Activated CD8-positive, alpha-beta T cell treated with anti-CD3 and anti-CD28 coated beads for 36 hours (primary cell): ENCODE results near the gene ALDH4A1. TPM values are rescaled to one million over a fixed set of nuclear protein-coding genes. Genes with fewer than 3 reads are reported as not detected.
"Not testable (repeated sequence)": the region's sequence is repeated elsewhere in the genome, so short reads cannot be mapped to it uniquely, and the experiment has no call there.

Experiments
- ATAC-seq: fragments of 200-7000 bp; cut with Tn5 transposase; one replicate; pipeline ENCODE4 v1.10.0; 2021; ENCODE audit warnings: mild to moderate bottlenecking, moderate library complexity
- CTCF ChIA-PET: fragments of 350-600 bp; sonication (Branson Sonifier 250); formaldehyde crosslinking; loops from one replicate; lab custom pipeline; 2021; ENCODE audit warnings: antibody characterized with exemption; lab: Charles Lee
- POLR2A ChIA-PET: fragments of 350-600 bp; sonication (Branson Sonifier 250); formaldehyde crosslinking; loops from one replicate; lab custom pipeline; 2021; ENCODE audit warnings: antibody characterized with exemption; lab: Charles Lee
- DNase-seq: peaks from one replicate; pipeline ENCODE4 v3.0.0-alpha.2; 2020
- H3K27ac Mint-ChIP-seq: one replicate; pipeline ENCODE4 v1.8.0; 2021; ENCODE audit warnings: mild to moderate bottlenecking, mixed read lengths
- H3K27me3 Mint-ChIP-seq: one replicate; pipeline ENCODE4 v1.8.0; 2021; ENCODE audit warnings: mixed read lengths
- H3K36me3 Mint-ChIP-seq: one replicate; pipeline ENCODE4 v1.8.0; 2021; ENCODE audit warnings: low read depth, mixed read lengths
- H3K4me1 Mint-ChIP-seq: one replicate; pipeline ENCODE4 v1.8.0; 2021; ENCODE audit warnings: low read depth, mixed read lengths
- H3K4me3 Mint-ChIP-seq: one replicate; pipeline ENCODE4 v1.8.0; 2021; ENCODE audit warnings: mild to moderate bottlenecking, moderate library complexity, mixed read lengths
- H3K9me3 Mint-ChIP-seq: one replicate; pipeline ENCODE4 v1.8.0; 2021; ENCODE audit warnings: mixed read lengths
- CTCF ChIP-seq: fragments of 200-600 bp; IDR thresholded peaks from one replicate; pipeline ENCODE4 v1.8.0; 2022; ENCODE audit warnings: antibody characterized with exemption, mild to moderate bottlenecking
- intact Hi-C: fragments of 100-400 bp; cut with micrococcal nuclease; formaldehyde crosslinking; loops from one replicate; pipeline ENCODE4 v1.10.0; 2022
- total RNA-seq, 2 experiments: library from RNA; stranded (reverse); gene quantifications; one replicate each; pipeline ENCODE4 v1.2.3, GENCODE V29; 2021

Gene ALDH4A1
- total RNA-seq, 2 experiments from 2014 or later = 3.9 to 4.3 TPM

GRCh38 chr1:18856435-18856834 is 45.9 kb downstream of the ALDH4A1 start:
- H3K27me3 Mint-ChIP-seq = no peaks in the 10 kb centered on the region
- ChIA-PET CTCF (no interaction called here), POLR2A (no interaction called here)
- H3K4me3 Mint-ChIP-seq = no peak overlapping the region
- H3K36me3 Mint-ChIP-seq = no peaks in the 10 kb centered on the region
- H3K9me3 Mint-ChIP-seq = no peaks in the 10 kb centered on the region
- no peak for TF ChIP-seq CTCF
- H3K27ac Mint-ChIP-seq = no peak overlapping the region
- DNase-seq = no peak
- no peaks in the 10 kb centered on the region for H3K4me1 Mint-ChIP-seq
- no peak for ATAC-seq
- intact Hi-C loops = no loop called here

- no peak overlapping the region for H3K27ac Mint-ChIP-seq
- no peaks in the 10 kb centered on the region for H3K36me3 Mint-ChIP-seq
- no peaks in the 10 kb centered on the region for H3K4me1 Mint-ChIP-seq
- POLR2A ChIA-PET = no interaction called here
- no peak for TF ChIP-seq CTCF
- ATAC-seq (no peak), DNase-seq (no peak)
- no peaks in the 10 kb centered on the region for H3K27me3 Mint-ChIP-seq
- H3K4me3 Mint-ChIP-seq = no peak overlapping the region
- H3K9me3 Mint-ChIP-seq = no peaks in the 10 kb centered on the region
- CTCF ChIA-PET = no interaction called here
- intact Hi-C loops = no loop called here
Measured at GRCh38 chr1:18855573-18855972, 46.8 kb downstream of the ALDH4A1 start.

GRCh38 chr1:18854331-18855025 is 47.9 kb downstream of the ALDH4A1 start:
- POLR2A ChIA-PET = no interaction called here
- no peaks in the 10 kb centered on the region for H3K9me3 Mint-ChIP-seq

GRCh38 chr1:18852501-18852900 is 49.9 kb downstream of the ALDH4A1 start:
- POLR2A ChIA-PET = no interaction called here
- H3K36me3 Mint-ChIP-seq = no peaks in the 10 kb centered on the region
- H3K4me1 Mint-ChIP-seq = no peaks in the 10 kb centered on the region
- ATAC-seq (no peak), DNase-seq (no peak)
- CTCF ChIA-PET = no interaction called here
- no peak overlapping the region for H3K4me3 Mint-ChIP-seq
- no peaks in the 10 kb centered on the region for H3K9me3 Mint-ChIP-seq
- intact Hi-C loops = no loop called here
- H3K27me3 Mint-ChIP-seq = no peaks in the 10 kb centered on the region
- no peak for TF ChIP-seq CTCF
- H3K27ac Mint-ChIP-seq = no peak overlapping the region

More at GRCh38 chr1:18854331-18855025, 47.9 kb downstream of the ALDH4A1 start:
- Mint-ChIP-seq H3K4me1 (no peaks in the 10 kb centered on the region), H3K27ac (no peak overlapping the region), H3K36me3 (no peaks in the 10 kb centered on the region), H3K27me3 (no peaks in the 10 kb centered on the region), H3K4me3 (no peak overlapping the region)
- CTCF ChIA-PET = no interaction called here
- DNase-seq = no peak
- no peak for TF ChIP-seq CTCF
- no peak for ATAC-seq
- intact Hi-C loops = no loop called here

GRCh38 chr1:18849261-18849711 is 53.1 kb downstream of the ALDH4A1 start:
- no peak for TF ChIP-seq CTCF
- H3K27me3 Mint-ChIP-seq = peaks cover 2% of the 10 kb centered on the region
- ATAC-seq (no peak), DNase-seq (no peak)
- no peak overlapping the region for H3K27ac Mint-ChIP-seq
- H3K9me3 Mint-ChIP-seq = no peaks in the 10 kb centered on the region
- ChIA-PET POLR2A (no interaction called here), CTCF (interaction anchor here (0.8 kb wide), 1 partner anchor 60 kb away, joined by 3 read pairs; no protein-coding TSS in a partner anchor)
- H3K4me1 Mint-ChIP-seq = no peaks in the 10 kb centered on the region
- H3K4me3 Mint-ChIP-seq = no peak overlapping the region
- intact Hi-C loops = no loop called here
- no peaks in the 10 kb centered on the region for H3K36me3 Mint-ChIP-seq

GRCh38 chr1:18847723-18848122 is 54.6 kb downstream of the ALDH4A1 start:
- intact Hi-C loops, POLR2A ChIA-PET: not testable (repeated sequence)

More at GRCh38 chr1:18847723-18848122, 54.6 kb downstream of the ALDH4A1 start:
- CTCF ChIA-PET = interaction anchor here (1.0 to 1.7 kb wide), 3 partner anchors 26 to 166 kb away, joined by 4 to 6 read pairs (median 5); no protein-coding TSS in a partner anchor
- not testable (repeated sequence) for ATAC-seq, H3K9me3 Mint-ChIP-seq, H3K4me1 Mint-ChIP-seq, H3K4me3 Mint-ChIP-seq, H3K27me3 Mint-ChIP-seq, H3K27ac Mint-ChIP-seq, H3K36me3 Mint-ChIP-seq, DNase-seq
